ENCODE results near the gene TM9SF1. TPM values are rescaled to one million over a fixed set of nuclear protein-coding genes. Genes with fewer than 3 reads are reported as not detected.

TM9SF1 gene
- total and polyA plus RNA-seq, 2 of the 13 experiments (the other 11 are each of a cell fraction or from before 2014, with no cell fraction given), result 83.2 to 110 TPM

DNA sequence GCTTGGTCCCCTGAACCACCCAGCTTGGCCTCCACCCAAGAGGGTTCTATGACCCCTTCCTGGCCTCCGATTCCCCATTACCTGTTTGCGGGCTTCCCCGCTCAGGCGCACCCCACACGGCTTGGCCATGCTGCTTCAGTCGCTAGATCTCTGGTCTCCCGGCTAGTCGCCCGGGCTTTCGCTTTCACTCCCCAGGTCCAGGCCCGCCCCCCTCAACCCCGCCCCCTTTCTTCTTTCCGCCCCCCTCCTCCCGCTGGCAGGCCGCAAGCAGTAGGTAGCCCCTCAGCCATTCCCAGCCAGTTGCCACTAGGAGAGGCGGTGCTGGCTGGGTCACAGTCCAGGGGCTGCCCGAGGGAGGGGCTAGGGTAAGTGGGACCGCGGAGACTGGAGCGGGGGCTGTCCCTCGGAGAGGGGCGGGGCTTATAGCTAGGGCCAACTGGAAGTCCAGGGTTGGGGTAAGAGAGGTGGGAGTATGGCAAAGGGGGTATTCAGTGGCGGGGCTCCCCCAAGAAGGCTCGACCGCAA lies 48.7 kb downstream of the TM9SF1 start, which contains the start of gene PSME2 (continued):
- TF ChIP-seq, protein P1, sequence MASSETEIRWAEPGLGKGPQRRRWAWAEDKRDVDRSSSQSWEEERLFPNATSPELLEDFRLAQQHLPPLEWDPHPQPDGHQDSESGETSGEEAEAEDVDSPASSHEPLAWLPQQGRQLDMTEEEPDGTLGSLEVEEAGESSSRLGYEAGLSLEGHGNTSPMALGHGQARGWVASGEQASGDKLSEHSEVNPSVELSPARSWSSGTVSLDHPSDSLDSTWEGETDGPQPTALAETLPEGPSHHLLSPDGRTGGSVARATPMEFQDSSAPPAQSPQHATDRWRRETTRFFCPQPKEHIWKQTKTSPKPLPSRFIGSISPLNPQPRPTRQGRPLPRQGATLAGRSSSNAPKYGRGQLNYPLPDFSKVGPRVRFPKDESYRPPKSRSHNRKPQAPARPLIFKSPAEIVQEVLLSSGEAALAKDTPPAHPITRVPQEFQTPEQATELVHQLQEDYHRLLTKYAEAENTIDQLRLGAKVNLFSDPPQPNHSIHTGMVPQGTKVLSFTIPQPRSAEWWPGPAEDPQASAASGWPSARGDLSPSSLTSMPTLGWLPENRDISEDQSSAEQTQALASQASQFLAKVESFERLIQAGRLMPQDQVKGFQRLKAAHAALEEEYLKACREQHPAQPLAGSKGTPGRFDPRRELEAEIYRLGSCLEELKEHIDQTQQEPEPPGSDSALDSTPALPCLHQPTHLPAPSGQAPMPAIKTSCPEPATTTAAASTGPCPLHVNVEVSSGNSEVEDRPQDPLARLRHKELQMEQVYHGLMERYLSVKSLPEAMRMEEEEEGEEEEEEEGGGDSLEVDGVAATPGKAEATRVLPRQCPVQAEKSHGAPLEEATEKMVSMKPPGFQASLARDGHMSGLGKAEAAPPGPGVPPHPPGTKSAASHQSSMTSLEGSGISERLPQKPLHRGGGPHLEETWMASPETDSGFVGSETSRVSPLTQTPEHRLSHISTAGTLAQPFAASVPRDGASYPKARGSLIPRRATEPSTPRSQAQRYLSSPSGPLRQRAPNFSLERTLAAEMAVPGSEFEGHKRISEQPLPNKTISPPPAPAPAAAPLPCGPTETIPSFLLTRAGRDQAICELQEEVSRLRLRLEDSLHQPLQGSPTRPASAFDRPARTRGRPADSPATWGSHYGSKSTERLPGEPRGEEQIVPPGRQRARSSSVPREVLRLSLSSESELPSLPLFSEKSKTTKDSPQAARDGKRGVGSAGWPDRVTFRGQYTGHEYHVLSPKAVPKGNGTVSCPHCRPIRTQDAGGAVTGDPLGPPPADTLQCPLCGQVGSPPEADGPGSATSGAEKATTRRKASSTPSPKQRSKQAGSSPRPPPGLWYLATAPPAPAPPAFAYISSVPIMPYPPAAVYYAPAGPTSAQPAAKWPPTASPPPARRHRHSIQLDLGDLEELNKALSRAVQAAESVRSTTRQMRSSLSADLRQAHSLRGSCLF (CRISPR knock-in tag; IDR thresholded peaks at IDR 0.05; ENCODE audit: borderline replicate concordance), result no peak
- TF ChIP-seq TRIM24 (CRISPR knock-in tag; IDR thresholded peaks at IDR 0.05), result no peak
- TF ChIP-seq ARNT2 (CRISPR knock-in tag; IDR thresholded peaks at IDR 0.05; ENCODE audit: low read depth), result 0 out of 2 replicates have a peak, but pooled peaks have one; percentile 22
- TF ChIP-seq ZNF713 (CRISPR knock-in tag; IDR thresholded peaks at IDR 0.05), result no peak
- no peak for TF ChIP-seq KLF13 (CRISPR knock-in tag; IDR thresholded peaks at IDR 0.05)
- TF ChIP-seq RELA (CRISPR knock-in tag; IDR thresholded peaks at IDR 0.05), result 0 out of 2 replicates have a peak, but pooled peaks have one; percentile 42
- TF ChIP-seq ZNF143 (CRISPR knock-in tag; IDR thresholded peaks at IDR 0.05), result no peak
- TF ChIP-seq PAF1 (CRISPR knock-in tag; IDR thresholded peaks at IDR 0.05), result no peak
- peak; percentile 76; the same call in 1 of the 2 replicates for TF ChIP-seq ZNF644 (CRISPR knock-in tag; IDR thresholded peaks at IDR 0.05; ENCODE audit: low read depth)
- TF ChIP-seq, protein P2, sequence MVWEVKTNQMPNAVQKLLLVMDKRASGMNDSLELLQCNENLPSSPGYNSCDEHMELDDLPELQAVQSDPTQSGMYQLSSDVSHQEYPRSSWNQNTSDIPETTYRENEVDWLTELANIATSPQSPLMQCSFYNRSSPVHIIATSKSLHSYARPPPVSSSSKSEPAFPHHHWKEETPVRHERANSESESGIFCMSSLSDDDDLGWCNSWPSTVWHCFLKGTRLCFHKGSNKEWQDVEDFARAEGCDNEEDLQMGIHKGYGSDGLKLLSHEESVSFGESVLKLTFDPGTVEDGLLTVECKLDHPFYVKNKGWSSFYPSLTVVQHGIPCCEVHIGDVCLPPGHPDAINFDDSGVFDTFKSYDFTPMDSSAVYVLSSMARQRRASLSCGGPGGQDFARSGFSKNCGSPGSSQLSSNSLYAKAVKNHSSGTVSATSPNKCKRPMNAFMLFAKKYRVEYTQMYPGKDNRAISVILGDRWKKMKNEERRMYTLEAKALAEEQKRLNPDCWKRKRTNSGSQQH (CRISPR knock-in tag; IDR thresholded peaks at IDR 0.05; ENCODE audit: low read depth), result peak; percentile 45; the same call in 1 of the 2 replicates
- TF ChIP-seq ZNF83 (CRISPR knock-in tag; IDR thresholded peaks at IDR 0.05; ENCODE audit: borderline replicate concordance), result no peak
- TF ChIP-seq KAT2B (IDR thresholded peaks at IDR 0.05; ENCODE audit: borderline replicate concordance, low read depth, low read length), result no peak
- no peak for TF ChIP-seq FIP1L1 (IDR thresholded peaks at IDR 0.05; ENCODE audit: borderline replicate concordance, insufficient read depth, low read depth, low read length)
- TF ChIP-seq ZNF7 (CRISPR knock-in tag; IDR thresholded peaks at IDR 0.05), result no peak
- TF ChIP-seq, protein P3, sequence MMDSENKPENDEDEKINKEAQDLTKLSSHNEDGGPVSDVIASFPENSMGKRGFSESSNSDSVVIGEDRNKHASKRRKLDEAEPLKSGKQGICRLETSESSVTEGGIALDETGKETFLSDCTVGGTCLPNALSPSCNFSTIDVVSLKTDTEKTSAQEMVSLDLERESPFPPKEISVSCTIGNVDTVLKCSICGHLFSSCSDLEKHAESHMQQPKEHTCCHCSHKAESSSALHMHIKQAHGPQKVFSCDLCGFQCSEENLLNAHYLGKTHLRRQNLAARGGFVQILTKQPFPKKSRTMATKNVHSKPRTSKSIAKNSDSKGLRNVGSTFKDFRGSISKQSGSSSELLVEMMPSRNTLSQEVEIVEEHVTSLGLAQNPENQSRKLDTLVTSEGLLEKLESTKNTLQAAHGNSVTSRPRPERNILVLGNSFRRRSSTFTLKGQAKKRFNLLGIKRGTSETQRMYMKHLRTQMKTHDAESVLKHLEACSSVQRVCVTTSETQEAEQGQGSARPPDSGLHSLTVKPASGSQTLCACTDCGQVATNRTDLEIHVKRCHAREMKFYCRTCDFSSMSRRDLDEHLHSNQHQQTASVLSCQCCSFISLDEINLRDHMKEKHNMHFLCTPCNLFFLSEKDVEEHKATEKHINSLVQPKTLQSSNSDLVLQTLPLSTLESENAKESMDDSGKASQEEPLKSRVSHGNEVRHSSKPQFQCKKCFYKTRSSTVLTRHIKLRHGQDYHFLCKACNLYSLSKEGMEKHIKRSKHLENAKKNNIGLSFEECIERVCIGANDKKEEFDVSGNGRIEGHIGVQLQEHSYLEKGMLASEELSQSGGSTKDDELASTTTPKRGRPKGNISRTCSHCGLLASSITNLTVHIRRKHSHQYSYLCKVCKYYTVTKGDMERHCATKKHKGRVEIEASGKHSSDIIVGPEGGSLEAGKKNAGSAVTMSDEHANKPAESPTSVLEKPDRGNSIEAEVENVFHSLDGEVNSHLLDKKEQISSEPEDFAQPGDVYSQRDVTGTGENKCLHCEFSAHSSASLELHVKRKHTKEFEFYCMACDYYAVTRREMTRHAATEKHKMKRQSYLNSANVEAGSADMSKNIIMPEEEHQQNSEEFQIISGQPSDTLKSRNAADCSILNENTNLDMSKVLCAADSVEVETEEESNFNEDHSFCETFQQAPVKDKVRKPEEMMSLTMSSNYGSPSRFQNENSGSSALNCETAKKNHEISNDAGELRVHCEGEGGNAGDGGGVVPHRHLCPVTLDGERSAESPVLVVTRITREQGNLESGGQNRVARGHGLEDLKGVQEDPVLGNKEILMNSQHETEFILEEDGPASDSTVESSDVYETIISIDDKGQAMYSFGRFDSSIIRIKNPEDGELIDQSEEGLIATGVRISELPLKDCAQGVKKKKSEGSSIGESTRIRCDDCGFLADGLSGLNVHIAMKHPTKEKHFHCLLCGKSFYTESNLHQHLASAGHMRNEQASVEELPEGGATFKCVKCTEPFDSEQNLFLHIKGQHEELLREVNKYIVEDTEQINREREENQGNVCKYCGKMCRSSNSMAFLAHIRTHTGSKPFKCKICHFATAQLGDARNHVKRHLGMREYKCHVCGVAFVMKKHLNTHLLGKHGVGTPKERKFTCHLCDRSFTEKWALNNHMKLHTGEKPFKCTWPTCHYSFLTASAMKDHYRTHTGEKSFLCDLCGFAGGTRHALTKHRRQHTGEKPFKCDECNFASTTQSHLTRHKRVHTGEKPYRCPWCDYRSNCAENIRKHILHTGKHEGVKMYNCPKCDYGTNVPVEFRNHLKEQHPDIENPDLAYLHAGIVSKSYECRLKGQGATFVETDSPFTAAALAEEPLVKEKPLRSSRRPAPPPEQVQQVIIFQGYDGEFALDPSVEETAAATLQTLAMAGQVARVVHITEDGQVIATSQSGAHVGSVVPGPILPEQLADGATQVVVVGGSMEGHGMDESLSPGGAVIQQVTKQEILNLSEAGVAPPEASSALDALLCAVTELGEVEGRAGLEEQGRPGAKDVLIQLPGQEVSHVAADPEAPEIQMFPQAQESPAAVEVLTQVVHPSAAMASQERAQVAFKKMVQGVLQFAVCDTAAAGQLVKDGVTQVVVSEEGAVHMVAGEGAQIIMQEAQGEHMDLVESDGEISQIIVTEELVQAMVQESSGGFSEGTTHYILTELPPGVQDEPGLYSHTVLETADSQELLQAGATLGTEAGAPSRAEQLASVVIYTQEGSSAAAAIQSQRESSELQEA (CRISPR knock-in tag; IDR thresholded peaks at IDR 0.05; ENCODE audit: not compliant biosample characterization), result peak; percentile 79
- TF ChIP-seq ZNF563 (CRISPR knock-in tag; IDR thresholded peaks at IDR 0.05), result no peak
